ENCODE measurements around the gene ZNF827.

Gene ZNF827

DNA sequence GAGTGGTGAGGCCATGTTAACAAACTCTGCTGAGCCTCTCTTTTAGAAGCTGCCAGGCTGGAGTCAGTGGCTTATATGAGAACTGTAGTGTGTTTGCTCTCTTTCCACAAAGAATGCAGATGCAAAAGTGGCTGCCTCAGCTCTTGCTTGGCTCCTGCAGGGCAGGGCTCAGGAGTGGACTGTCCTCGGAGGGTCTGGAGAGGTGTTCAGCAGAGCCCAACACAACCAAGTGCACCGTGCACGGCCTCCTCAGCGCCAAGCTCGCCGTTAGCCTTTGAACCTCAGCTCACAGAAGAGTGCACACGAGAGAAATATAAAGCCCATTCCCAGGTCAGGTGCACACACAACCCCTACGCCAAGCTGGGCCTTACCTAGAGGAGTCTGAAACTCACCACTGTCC lies 175.9 kb downstream of the ZNF827 start:
- no peak for DNase-seq (ENCODE audit: low read depth in 2 of 2)

- no peak for DNase-seq (ENCODE audit: low read depth in 2 of 2)
Observed at GRCh38 chr4:145760961-145761929, 177.4 kb downstream of the ZNF827 start.

- no peak for DNase-seq (ENCODE audit: low read depth in 2 of 2)
Observed at GRCh38 chr4:145760176-145760575, 178.4 kb downstream of the ZNF827 start.

- DNase-seq (ENCODE audit: low read depth in 2 of 2): no peak
Observed at GRCh38 chr4:145757188-145757587, 181.4 kb downstream of the ZNF827 start.

DNA sequence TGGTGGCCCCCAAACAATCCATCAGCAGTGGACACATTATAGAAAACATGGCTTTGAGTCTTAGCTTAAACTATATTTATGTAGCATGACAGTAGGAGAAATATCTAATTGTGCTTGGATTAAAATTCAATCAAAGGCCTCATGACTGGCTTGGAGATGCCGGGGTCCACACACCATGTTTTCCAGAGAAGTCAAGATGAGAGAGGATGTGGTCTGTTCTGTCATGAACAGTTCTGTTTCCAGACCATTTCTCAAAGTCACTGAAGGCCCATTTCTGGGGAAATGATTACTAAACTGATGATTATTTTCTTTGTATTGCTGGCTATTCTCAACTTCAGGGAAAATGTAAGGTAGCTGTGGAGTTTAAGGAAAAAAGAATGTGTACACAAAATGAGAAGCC lies 182.4 kb downstream of the ZNF827 start:
- no peak for DNase-seq (ENCODE audit: low read depth in 2 of 2)

DNA sequence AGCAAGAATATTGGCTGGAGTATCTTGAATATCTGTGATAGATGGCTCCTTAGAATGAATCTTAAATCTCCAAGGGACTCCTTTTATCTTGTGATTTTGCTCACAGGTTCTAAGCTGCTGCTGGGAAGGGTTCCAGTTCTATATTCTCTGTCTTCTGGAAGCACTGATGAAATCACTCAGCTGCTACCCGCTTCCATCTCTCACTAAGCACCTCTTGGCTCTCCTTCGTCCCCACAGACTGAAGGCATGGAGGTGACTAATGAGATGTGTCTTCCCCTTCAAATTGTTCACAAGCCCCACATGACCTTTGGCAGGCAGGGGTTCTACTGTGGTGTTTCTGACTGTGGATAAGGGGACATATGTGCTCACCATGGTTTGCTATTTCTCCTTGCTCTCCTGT lies 182.8 kb downstream of the ZNF827 start:
- no peak for DNase-seq (ENCODE audit: low read depth in 2 of 2)

DNA sequence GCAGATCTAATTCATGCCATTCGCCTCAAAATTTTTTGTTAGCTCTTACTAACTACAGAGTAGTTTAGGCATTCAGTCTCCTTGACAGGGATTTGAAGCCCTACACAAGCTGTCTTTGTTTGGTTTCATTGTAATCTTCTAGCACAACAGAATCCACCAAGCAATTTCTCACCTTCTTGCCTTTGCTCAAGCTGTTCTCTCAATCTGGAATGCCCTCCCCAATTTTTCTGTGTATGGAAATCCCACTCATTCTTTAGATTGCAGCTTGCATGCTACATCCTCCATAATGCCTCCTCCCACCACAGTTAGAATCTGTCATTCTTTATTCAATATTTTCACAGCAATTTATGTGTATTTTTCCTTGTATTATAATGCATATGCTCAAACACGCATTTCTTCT lies 195.0 kb downstream of the ZNF827 start:
- no peak for DNase-seq (ENCODE audit: low read depth in 2 of 2)

DNA sequence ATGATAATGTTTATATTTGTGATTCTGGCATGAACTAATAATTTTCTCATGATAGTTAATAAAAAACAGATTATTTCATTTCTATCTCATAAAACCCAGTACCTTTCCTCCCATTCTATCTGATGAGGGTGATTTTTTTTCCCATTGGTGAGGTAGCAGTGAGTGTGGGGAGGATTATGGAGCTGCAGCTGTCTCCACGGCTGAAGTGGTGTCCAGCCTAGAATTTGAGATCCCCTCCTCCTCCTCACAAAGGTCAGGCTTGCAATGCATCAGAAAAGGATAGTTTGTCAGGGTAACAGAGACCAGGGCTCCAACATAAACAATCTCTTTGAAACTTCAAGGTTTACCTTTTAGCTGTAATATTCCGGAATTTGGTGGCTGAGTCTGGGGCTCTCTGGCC lies 197.8 kb downstream of the ZNF827 start:
- no peak for DNase-seq (ENCODE audit: low read depth in 2 of 2)

GRCh38 chr4:145739845-145740244 lies 198.8 kb downstream of the ZNF827 start:
- no peak for DNase-seq (ENCODE audit: low read depth in 2 of 2)

GRCh38 chr4:145736241-145736831 lies 202.3 kb downstream of the ZNF827 start:
- no peak for DNase-seq (ENCODE audit: low read depth in 2 of 2)

- DNase-seq (ENCODE audit: low read depth in 2 of 2): no peak
Observed at GRCh38 chr4:145735827-145736226, 202.8 kb downstream of the ZNF827 start.

DNA sequence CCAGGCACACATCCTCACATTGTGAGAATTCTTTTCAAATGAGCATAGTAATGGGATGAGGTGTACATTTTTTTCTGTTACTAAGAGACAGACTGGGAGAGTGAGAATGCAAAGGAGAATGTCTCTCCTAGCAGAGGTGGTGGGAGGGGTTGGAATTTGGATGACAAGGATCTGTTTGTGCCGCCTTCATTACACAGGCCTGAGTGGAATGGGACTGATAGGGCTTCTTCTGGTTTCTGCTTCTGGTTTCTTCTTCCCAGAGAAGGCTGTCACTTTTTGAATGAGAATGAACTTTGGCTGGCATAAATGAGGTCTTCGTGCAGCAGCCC lies 203.3 kb downstream of the ZNF827 start:
- no peak for DNase-seq (ENCODE audit: low read depth in 2 of 2)

- no peak for DNase-seq (ENCODE audit: low read depth in 2 of 2)
Observed at GRCh38 chr4:145734576-145735346, 203.9 kb downstream of the ZNF827 start.

GRCh38 chr4:145734031-145734430 lies 204.6 kb downstream of the ZNF827 start:
- no peak for DNase-seq (ENCODE audit: low read depth in 2 of 2)

GRCh38 chr4:145732895-145733880 lies 205.4 kb downstream of the ZNF827 start:
- peak; percentile 61 to 74 for DNase-seq (ENCODE audit: low read depth in 2 of 2)

GRCh38 chr4:145732001-145732815 lies 206.4 kb downstream of the ZNF827 start:
- DNase-seq (ENCODE audit: low read depth in 2 of 2): no peak

- no peak for DNase-seq (ENCODE audit: low read depth in 2 of 2)
Observed at GRCh38 chr4:145731028-145731427, 207.6 kb downstream of the ZNF827 start.

DNA sequence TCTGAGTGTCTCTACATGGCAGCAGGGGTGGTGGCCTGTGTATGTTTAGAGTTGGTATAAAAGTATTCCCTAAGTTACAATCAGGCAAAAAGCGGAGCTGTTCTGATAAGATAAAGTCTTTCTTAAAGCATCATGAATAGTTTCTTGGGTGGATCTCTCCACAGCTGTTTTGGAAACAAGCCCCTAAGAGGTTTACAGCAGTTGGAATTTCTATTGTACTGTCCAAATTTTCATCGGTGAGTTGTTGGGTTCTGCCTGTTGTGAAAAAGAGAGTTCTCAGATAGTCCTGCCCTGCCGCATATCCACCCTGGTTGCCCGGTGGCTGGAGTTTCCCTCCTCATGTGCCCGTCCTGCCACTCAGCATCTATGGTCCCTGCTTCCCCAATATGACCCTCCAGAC lies 208.6 kb downstream of the ZNF827 start:
- DNase-seq (ENCODE audit: low read depth in 2 of 2): no peak

DNA sequence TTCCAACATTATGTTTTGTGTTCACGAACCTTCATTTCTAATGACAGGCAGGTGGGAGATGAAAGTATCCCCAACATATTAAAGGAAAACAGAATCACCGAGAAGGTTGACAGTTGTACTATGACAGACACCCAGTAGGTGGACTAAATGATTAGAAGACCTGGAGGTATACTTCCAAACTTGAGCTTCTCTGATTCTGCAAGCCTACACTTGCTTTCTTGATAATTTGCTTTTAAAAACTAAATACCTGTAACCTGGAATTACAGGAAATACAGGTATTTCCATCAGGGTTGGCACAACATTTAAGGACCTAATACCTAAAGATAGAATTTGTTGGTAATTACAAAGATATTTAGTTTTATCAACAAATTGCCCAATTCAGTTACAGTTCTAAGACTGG lies 215.3 kb downstream of the ZNF827 start:
- no peak for DNase-seq (ENCODE audit: low read depth in 2 of 2)

- DNase-seq (ENCODE audit: low read depth in 2 of 2): no peak
Observed at GRCh38 chr4:145722561-145722960, 216.1 kb downstream of the ZNF827 start.

- DNase-seq (ENCODE audit: low read depth in 2 of 2): no peak
Observed at GRCh38 chr4:145720656-145721055, 218.0 kb downstream of the ZNF827 start.
